ENCODE results near the gene UNC13A.

GRCh38 chr19:17648097-17648660, 40.0 kb downstream of the UNC13A start:
- TF ChIP-seq CTCF (IDR thresholded peaks at IDR 0.05 in 2 of 3, conservative IDR thresholded peaks at IDR 0.05 in 1 of 3; ENCODE audit: borderline replicate concordance in 1 of 3, insufficient read depth in 1 of 3, low read depth in 2 of 3, low read length in 2 of 3) (no peak), EZH2 (IDR thresholded peaks at IDR 0.05) (no peak), RAD21 (IDR thresholded peaks at IDR 0.05; ENCODE audit: low read depth) (no peak), MAX (IDR thresholded peaks at IDR 0.05) (no peak), POLR2AphosphoS5 (IDR thresholded peaks at IDR 0.05; ENCODE audit: low read depth, low read length) (no peak)

Measured in HCT116 (cell line).